ENCODE results near the gene SMARCC2. TPM values are rescaled to one million over a fixed set of nuclear protein-coding genes. Genes with fewer than 3 reads are reported as not detected.

SMARCC2 gene
- total and polyA plus RNA-seq, 9 of the 15 experiments (the other 6 are each of a cell fraction or from before 2014, with no cell fraction given) = 11.9 to 86.0 (median 36.6) TPM

DNA sequence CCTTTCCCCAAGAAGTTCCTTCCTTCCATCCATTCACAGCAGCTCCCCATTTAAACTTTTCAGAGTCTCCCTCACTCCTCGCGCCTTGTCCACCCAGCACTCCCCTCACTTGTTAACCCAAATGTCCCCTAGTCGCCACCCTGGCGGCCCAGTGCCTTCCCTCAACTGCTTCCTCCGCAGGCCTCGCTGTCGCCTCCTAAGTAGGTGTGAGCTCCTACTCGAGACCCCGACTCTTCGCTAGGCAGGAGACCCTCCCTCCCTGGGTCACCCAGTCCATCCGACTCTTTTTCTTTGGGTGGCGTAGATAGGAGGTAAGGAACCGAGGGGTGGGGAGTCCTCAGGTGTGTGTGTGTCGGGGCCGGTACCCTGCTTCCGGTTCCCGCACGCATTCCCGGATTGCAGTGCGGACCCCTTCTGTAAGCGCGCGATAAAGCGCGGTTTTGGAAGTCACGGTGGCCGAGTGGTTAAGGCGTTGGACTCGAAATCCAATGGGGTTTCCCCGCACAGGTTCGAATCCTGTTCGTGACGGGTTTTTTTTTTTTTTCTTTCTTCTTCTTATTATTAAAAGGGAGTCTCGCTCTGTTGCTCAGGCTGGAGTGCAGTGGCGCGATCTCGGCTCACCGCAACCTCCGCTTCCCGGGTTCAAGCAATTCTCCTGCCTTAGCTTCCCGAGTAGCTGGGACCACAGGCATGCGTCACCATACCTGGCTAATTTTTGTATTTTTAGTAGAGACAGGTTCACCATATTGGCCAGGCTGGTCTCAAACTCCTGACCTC lies 823 bp upstream of the SMARCC2 start (continued):
- TF ChIP-seq, protein P1, sequence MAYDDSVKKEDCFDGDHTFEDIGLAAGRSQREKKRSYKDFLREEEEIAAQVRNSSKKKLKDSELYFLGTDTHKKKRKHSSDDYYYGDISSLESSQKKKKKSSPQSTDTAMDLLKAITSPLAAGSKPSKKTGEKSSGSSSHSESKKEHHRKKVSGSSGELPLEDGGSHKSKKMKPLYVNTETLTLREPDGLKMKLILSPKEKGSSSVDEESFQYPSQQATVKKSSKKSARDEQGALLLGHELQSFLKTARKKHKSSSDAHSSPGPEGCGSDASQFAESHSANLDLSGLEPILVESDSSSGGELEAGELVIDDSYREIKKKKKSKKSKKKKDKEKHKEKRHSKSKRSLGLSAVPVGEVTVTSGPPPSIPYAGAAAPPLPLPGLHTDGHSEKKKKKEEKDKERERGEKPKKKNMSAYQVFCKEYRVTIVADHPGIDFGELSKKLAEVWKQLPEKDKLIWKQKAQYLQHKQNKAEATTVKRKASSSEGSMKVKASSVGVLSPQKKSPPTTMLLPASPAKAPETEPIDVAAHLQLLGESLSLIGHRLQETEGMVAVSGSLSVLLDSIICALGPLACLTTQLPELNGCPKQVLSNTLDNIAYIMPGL (CRISPR knock-in tag; IDR thresholded peaks at IDR 0.05) = peak; percentile 78; the same call in 1 of the 2 replicates
- TF ChIP-seq HCFC1 (IDR thresholded peaks at IDR 0.05; ENCODE audit: low read depth, low read length) (peak; percentile 45; the same call in 1 of the 2 replicates), ZNF586 (CRISPR knock-in tag; conservative IDR thresholded peaks at IDR 0.05) (no peak), ETV1 (tag; conservative IDR thresholded peaks at IDR 0.05; ENCODE audit: low read depth) (peak; percentile 99), ZKSCAN8 (CRISPR knock-in tag; IDR thresholded peaks at IDR 0.05) (no peak; the same call in 1 of the 2 replicates), KAT7 (CRISPR knock-in tag; IDR thresholded peaks at IDR 0.05; ENCODE audit: borderline replicate concordance) (peak; percentile 95; the same call in 1 of the 2 replicates), NELFE (IDR thresholded peaks at IDR 0.05; ENCODE audit: insufficient read depth, insufficient read length) (no peak), HOXB6 (CRISPR knock-in tag; IDR thresholded peaks at IDR 0.05; ENCODE audit: borderline replicate concordance) (no peak), ZBTB17 (CRISPR knock-in tag; IDR thresholded peaks at IDR 0.05) (no peak), CHD4 (IDR thresholded peaks at IDR 0.05; ENCODE audit: insufficient read depth, insufficient replicate concordance, low read depth, low read length, poor library complexity, severe bottlenecking) (no peak), GTF2E2 (tag; IDR thresholded peaks at IDR 0.05) (no peak), MYC (IDR thresholded peaks at IDR 0.05; ENCODE audit: low read depth, low read length) (peak; percentile 72), MYC (CRISPR knock-in tag; IDR thresholded peaks at IDR 0.05; ENCODE audit: borderline replicate concordance, low read depth) (0 out of 2 replicates have a peak, but pooled peaks have one; percentile 39), IFI16 (CRISPR knock-in tag; IDR thresholded peaks at IDR 0.05) (no peak), GATAD2A (IDR thresholded peaks at IDR 0.05) (0 out of 2 replicates have a peak, but pooled peaks have one; percentile 14), MEF2A (IDR thresholded peaks at IDR 0.05; ENCODE audit: control insufficient read depth, low read depth, low read length) (0 out of 2 replicates have a peak, but pooled peaks have one; percentile 7), NR2F6 (CRISPR knock-in tag; IDR thresholded peaks at IDR 0.05) (no peak), BRCA1 (IDR thresholded peaks at IDR 0.05) (no peak), BRCA1 (CRISPR knock-in tag; IDR thresholded peaks at IDR 0.05) (no peak)
- TF ChIP-seq, protein P2, sequence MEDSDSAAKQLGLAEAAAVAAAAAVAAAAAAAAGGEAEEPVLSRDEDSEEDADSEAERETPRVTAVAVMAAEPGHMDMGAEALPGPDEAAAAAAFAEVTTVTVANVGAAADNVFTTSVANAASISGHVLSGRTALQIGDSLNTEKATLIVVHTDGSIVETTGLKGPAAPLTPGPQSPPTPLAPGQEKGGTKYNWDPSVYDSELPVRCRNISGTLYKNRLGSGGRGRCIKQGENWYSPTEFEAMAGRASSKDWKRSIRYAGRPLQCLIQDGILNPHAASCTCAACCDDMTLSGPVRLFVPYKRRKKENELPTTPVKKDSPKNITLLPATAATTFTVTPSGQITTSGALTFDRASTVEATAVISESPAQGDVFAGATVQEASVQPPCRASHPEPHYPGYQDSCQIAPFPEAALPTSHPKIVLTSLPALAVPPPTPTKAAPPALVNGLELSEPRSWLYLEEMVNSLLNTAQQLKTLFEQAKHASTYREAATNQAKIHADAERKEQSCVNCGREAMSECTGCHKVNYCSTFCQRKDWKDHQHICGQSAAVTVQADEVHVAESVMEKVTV (CRISPR knock-in tag; IDR thresholded peaks at IDR 0.05) = no peak
- TF ChIP-seq, protein P3, sequence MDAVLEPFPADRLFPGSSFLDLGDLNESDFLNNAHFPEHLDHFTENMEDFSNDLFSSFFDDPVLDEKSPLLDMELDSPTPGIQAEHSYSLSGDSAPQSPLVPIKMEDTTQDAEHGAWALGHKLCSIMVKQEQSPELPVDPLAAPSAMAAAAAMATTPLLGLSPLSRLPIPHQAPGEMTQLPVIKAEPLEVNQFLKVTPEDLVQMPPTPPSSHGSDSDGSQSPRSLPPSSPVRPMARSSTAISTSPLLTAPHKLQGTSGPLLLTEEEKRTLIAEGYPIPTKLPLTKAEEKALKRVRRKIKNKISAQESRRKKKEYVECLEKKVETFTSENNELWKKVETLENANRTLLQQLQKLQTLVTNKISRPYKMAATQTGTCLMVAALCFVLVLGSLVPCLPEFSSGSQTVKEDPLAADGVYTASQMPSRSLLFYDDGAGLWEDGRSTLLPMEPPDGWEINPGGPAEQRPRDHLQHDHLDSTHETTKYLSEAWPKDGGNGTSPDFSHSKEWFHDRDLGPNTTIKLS (IDR thresholded peaks at IDR 0.05; ENCODE audit: borderline replicate concordance, low read depth) = peak; percentile 57; the same call in 1 of the 2 replicates
- TF ChIP-seq, protein P4, sequence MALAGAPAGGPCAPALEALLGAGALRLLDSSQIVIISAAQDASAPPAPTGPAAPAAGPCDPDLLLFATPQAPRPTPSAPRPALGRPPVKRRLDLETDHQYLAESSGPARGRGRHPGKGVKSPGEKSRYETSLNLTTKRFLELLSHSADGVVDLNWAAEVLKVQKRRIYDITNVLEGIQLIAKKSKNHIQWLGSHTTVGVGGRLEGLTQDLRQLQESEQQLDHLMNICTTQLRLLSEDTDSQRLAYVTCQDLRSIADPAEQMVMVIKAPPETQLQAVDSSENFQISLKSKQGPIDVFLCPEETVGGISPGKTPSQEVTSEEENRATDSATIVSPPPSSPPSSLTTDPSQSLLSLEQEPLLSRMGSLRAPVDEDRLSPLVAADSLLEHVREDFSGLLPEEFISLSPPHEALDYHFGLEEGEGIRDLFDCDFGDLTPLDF (CRISPR knock-in tag; IDR thresholded peaks at IDR 0.05) = no peak

All from K562 (cell line).